ENCODE results near the gene LY6G6D.

- TF ChIP-seq TARDBP (IDR thresholded peaks at IDR 0.05) (no peak), ARNT (IDR thresholded peaks at IDR 0.05) (no peak), NFRKB (IDR thresholded peaks at IDR 0.05) (no peak), LEF1 (IDR thresholded peaks at IDR 0.05; ENCODE audit: borderline replicate concordance) (no peak), CTBP1 (IDR thresholded peaks at IDR 0.05; ENCODE audit: borderline replicate concordance) (no peak), BHLHE40 (IDR thresholded peaks at IDR 0.05; ENCODE audit: borderline replicate concordance) (no peak), SUZ12 (IDR thresholded peaks at IDR 0.05) (no peak)
Measured at GRCh38 chr6:31723245-31723979, 8.3 kb downstream of the LY6G6D start, which contains the start of gene MPIG6B.
